Esophagus squamous epithelium (tissue), 4 donors: Measurements from ENCODE around the gene EIF2B2.

ENCODE experiments used
- POLR2A ChIP-seq, 4 donors: fragments of 450-650 bp; IDR thresholded peaks; one replicate each; pipeline ENCODE4 v1.6.1; 2017; ENCODE audit warnings: antibody characterized with exemption in 4 of 4, mild to moderate bottlenecking in 4 of 4, moderate library complexity in 3 of 4
- TF ChIP-seq, protein P1 (sequence below), 6 experiments: fragments of 450-650 bp in 4 of 6; fragments of 200-600 bp in 2 of 6; sonication (generic) in 2 of 6; IDR thresholded peaks; one replicate each; pipeline ENCODE4 v1.5.1; 2016 to 2019; ENCODE audit warnings: antibody characterized with exemption in 6 of 6, mild to moderate bottlenecking in 4 of 6, moderate library complexity in 4 of 6

DNA sequence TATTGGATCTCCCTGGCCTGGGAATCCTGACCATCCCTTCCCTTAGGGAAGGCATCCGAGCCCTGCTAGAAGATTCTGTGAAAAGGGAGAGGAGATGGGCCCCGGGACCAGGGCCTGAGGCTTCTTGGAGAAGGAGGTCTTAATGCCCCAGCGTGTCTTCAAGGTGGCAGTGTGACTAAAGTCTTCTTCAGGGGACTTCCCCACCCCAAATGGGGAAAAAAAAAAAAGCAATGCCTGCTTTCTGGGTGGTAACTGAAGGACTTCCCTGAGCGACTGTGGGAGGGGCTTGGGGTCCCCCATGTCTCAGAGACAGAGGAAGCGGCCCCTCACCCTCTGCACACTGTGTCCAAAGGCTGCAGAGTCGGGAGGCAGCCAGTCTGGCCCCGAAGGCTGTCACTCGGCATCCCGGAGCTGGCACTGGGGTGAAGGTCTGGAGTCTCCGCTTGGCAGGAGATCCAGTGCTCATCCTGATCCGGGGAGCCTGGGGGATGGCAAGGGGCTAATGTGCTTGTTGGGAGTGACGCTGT, 39.5 kb upstream of the EIF2B2 start:
- TF ChIP-seq, protein P1, sequence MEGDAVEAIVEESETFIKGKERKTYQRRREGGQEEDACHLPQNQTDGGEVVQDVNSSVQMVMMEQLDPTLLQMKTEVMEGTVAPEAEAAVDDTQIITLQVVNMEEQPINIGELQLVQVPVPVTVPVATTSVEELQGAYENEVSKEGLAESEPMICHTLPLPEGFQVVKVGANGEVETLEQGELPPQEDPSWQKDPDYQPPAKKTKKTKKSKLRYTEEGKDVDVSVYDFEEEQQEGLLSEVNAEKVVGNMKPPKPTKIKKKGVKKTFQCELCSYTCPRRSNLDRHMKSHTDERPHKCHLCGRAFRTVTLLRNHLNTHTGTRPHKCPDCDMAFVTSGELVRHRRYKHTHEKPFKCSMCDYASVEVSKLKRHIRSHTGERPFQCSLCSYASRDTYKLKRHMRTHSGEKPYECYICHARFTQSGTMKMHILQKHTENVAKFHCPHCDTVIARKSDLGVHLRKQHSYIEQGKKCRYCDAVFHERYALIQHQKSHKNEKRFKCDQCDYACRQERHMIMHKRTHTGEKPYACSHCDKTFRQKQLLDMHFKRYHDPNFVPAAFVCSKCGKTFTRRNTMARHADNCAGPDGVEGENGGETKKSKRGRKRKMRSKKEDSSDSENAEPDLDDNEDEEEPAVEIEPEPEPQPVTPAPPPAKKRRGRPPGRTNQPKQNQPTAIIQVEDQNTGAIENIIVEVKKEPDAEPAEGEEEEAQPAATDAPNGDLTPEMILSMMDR (IDR thresholded peaks at IDR 0.05): no peak
- TF ChIP-seq POLR2A (IDR thresholded peaks at IDR 0.05): no peak
